Neutrophil (primary cell): ENCODE data around the gene ZNF133.

Source experiments
- H3K27ac ChIP-seq: fragments of 200-600 bp; sonication (generic); 2 replicates; pipeline ENCODE4 v1.5.1; 2016; ENCODE audit warnings: mild to moderate bottlenecking, moderate library complexity
- H3K27me3 ChIP-seq: fragments of 200-600 bp; sonication (generic); 2 replicates; pipeline ENCODE4 v1.6.0; 2016; ENCODE audit warnings: mild to moderate bottlenecking
- H3K36me3 ChIP-seq: fragments of 200-600 bp; sonication (generic); 2 replicates; pipeline ENCODE4 v1.5.1; 2017
- H3K4me1 ChIP-seq, 2 experiments: fragments of 200-600 bp in 1 of 2; sonication (generic) in 1 of 2; 1 replicate in 1 of 2; 2 replicates in 1 of 2; pipeline versions ENCODE4 v1.5.1 to v1.6.1; 2013 to 2016; ENCODE audit warnings: low read depth in 1 of 2, low read length in 1 of 2, mild to moderate bottlenecking in 1 of 2, moderate library complexity in 1 of 2; ENCODE audit not compliant: control insufficient read depth in 1 of 2, insufficient read depth in 1 of 2
- H3K4me3 ChIP-seq, 2 experiments: fragments of 200-600 bp in 1 of 2; sonication (generic) in 1 of 2; 1 replicate in 1 of 2; 2 replicates in 1 of 2; pipeline ENCODE4 v1.5.1; 2013 to 2016; ENCODE audit warnings: low read depth in 1 of 2, low read length in 1 of 2, mild to moderate bottlenecking in 1 of 2, moderate library complexity in 1 of 2
- H3K9me3 ChIP-seq: fragments of 200-600 bp; sonication (generic); 2 replicates; pipeline ENCODE4 v1.5.1; 2016
- TF ChIP-seq, protein P1 (sequence below): fragments of 200-600 bp; sonication (generic); IDR thresholded peaks from 2 replicates; pipeline ENCODE4 v1.5.1; 2016; ENCODE audit warnings: antibody characterized with exemption

Gene ZNF133

DNA sequence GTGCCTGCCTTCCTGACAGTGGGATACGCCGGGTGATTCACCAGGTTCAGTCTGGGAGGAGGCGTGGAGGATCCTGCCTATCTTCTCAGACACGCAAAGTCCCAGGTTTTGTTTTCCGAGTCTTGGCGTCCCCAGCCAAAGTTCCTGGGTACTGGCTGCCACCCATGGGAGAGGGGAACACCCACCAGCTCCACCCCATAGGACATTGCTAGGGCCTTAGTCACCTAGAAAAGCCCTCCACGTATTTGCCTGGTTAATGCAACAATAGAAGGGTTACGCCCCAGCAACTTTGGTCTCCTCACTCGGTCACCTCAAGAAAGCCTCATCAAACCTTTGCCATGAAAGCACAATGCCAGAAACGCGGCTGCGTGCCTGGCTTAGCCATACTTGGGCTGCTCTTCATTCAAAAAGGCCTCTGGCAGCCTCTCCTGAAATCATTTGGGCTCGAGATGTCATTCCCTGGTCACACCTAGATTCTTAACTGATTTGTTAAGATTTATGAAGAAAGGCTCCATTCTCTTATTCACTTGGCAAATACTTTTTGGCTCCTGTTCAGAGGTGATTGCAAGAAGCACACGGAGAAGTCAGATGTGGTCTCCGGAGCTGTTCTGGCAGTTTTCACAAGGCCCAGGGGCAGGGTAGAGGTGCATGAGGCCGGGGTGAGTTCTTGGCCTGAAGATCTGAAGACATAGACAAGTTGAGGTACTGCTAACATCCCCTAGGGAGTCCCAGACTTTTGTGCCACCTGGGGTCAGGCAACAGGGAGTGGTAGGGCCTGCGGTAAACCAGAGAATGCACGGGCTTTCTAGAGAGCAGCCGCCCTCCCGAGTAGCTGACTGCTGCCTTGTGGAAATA is 35.5 kb upstream of the ZNF133 start:
- H3K9me3 ChIP-seq, result no peaks in the 10 kb centered on the region
- H3K36me3 ChIP-seq, result no peaks in the 10 kb centered on the region
- TF ChIP-seq, protein P1, sequence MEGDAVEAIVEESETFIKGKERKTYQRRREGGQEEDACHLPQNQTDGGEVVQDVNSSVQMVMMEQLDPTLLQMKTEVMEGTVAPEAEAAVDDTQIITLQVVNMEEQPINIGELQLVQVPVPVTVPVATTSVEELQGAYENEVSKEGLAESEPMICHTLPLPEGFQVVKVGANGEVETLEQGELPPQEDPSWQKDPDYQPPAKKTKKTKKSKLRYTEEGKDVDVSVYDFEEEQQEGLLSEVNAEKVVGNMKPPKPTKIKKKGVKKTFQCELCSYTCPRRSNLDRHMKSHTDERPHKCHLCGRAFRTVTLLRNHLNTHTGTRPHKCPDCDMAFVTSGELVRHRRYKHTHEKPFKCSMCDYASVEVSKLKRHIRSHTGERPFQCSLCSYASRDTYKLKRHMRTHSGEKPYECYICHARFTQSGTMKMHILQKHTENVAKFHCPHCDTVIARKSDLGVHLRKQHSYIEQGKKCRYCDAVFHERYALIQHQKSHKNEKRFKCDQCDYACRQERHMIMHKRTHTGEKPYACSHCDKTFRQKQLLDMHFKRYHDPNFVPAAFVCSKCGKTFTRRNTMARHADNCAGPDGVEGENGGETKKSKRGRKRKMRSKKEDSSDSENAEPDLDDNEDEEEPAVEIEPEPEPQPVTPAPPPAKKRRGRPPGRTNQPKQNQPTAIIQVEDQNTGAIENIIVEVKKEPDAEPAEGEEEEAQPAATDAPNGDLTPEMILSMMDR, result no peak
- H3K4me3 ChIP-seq, result no peak overlapping the region
- H3K27ac ChIP-seq, result no peak overlapping the region
- no peaks in the 10 kb centered on the region for H3K4me1 ChIP-seq
- H3K27me3 ChIP-seq, result no peaks in the 10 kb centered on the region

DNA sequence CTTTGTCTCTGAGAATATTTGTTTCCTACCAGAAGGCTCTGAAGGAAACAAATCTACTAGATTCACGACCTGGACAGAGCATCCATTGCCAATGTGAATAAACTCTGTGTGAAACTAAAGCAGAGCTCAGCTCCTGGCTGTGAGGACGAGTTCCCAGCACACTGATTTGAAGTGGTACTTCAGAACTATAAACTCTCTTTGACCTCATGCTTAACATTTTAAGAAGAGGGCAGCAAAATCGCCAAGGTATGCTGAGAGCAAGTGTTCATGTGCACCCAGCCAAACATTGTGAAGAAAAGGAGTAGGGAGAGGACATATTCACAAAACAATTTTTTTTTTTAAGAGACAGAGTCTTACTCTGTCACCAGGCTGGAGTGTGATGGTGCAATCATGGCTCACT is 33.7 kb upstream of the ZNF133 start:
- H3K27ac ChIP-seq, result no peak overlapping the region
- no peak overlapping the region for H3K4me3 ChIP-seq
- H3K27me3 ChIP-seq, result no peaks in the 10 kb centered on the region
- H3K36me3 ChIP-seq, result no peaks in the 10 kb centered on the region
- no peaks in the 10 kb centered on the region for H3K4me1 ChIP-seq
- TF ChIP-seq, protein P1, result no peak
- H3K9me3 ChIP-seq, result no peaks in the 10 kb centered on the region

DNA sequence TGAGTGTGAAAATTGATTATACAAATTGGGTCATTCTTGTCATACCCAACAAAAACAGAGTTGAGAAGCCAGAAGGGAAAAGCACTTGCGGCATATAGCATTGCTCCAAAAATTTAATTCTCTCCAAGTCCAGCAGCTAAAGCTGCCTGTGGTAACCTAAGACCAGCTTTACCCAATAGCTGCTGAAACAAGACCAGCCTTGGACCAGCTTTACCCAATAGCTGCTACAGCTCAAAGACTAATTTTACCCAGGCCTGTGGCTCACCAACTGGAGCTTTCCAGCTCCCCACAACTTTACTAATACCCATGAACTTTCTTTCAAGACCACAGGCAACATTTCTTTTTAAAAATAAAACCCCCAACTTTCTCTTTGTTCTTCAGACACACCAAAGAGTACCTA is 32.8 kb upstream of the ZNF133 start:
- no peaks in the 10 kb centered on the region for H3K36me3 ChIP-seq
- no peaks in the 10 kb centered on the region for H3K27me3 ChIP-seq
- H3K9me3 ChIP-seq, result no peaks in the 10 kb centered on the region
- H3K27ac ChIP-seq, result no peak overlapping the region
- no peaks in the 10 kb centered on the region for H3K4me1 ChIP-seq
- TF ChIP-seq, protein P1, result no peak
- no peak overlapping the region for H3K4me3 ChIP-seq

DNA sequence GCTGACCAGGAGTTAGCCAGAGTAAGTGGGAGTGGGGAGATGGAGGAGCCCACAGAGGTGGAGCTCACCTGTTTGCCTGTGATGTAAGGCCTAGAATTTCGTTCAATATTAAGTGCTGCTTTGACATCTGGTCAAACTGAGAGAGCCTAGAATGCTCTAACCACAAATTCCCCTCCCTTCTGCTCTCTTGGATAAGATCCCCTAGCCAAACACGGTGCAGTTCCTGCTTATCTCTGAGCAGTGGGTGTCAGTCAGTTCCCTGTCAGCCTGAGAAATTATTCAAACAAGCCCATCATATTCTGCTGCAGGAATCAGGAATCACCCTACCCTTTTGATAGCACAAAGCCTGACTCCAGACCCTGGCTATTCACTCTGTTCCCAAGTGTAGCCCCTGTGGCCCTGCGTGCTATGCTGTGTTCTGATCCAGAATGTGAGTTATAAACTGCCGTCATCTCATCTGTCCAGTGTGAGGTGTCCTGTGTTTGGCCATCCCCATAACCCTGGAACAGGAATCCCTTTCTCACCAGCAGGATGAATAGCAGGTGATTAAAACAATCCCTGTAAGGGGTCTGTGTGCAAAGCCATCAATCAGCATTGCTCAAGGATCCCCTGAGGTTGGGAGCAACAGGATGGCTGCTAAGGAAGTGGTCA is 31.8 kb upstream of the ZNF133 start:
- no peaks in the 10 kb centered on the region for H3K36me3 ChIP-seq
- H3K4me1 ChIP-seq, result no peaks in the 10 kb centered on the region
- H3K4me3 ChIP-seq, result no peak overlapping the region
- H3K27me3 ChIP-seq, result no peaks in the 10 kb centered on the region
- TF ChIP-seq, protein P1, result no peak
- H3K9me3 ChIP-seq, result no peaks in the 10 kb centered on the region
- no peak overlapping the region for H3K27ac ChIP-seq

DNA sequence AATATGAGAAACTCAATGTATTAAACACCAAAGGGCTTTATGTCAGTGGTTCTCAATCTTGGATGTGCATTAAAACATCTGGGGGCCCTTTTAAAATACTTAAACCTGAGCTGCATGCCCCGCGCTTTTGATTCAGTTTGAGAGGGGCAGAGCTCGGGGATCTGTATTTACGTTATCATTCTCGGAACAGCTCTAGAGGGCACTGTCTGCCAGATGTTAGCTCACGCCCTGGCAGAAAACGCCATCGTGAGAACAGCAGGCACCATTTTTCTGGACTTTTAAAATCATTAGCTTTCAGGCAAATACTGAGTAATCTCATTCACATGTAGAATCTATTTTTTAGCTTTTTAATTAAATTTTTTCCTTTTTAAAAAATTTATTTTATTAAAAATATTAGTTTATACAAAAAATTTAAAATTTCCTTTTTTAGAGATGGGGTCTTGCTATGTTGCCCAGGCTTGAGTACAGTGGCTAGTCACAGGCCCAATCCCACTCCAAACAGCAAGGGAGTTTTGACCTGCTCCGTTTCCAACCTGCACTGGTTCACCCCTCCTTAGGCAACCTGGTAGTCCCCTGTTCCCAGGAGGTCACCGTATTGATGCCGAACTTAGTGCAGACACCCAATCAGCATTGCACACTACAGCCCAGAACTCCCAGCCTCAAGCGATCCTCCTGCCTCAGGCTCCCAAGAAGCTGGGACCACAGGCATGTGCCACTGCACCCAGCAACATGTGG is 30.0 kb upstream of the ZNF133 start:
- no peaks in the 10 kb centered on the region for H3K27me3 ChIP-seq
- no peaks in the 10 kb centered on the region for H3K9me3 ChIP-seq
- no peak overlapping the region for H3K27ac ChIP-seq
- no peaks in the 10 kb centered on the region for H3K4me1 ChIP-seq
- H3K36me3 ChIP-seq, result no peaks in the 10 kb centered on the region
- no peak overlapping the region for H3K4me3 ChIP-seq
- TF ChIP-seq, protein P1, result no peak
